Ishikawa (cell line): ENCODE data around the gene MILR1.

Experiments
- CREB1 ChIP-seq: IDR thresholded peaks from 2 replicates; pipeline ENCODE4 v1.6.1; 2012; ENCODE audit warnings: low read depth
- RAD21 ChIP-seq: IDR thresholded peaks from 2 replicates; pipeline ENCODE4 v1.6.1; 2012; ENCODE audit warnings: low read depth
- TAF1 ChIP-seq: IDR thresholded peaks from 2 replicates; pipeline ENCODE4 v1.6.1; 2012; ENCODE audit warnings: low read depth, mild to moderate bottlenecking
- YY1 ChIP-seq: IDR thresholded peaks from 2 replicates; pipeline ENCODE4 v1.6.1; 2012; ENCODE audit warnings: low read depth
- TF ChIP-seq, protein P1 (sequence below): IDR thresholded peaks from 2 replicates; pipeline ENCODE4 v1.6.1; 2012
- TF ChIP-seq, protein P2 (sequence below): IDR thresholded peaks from 2 replicates; pipeline ENCODE4 v1.6.1; 2012; ENCODE audit warnings: low read depth, mild to moderate bottlenecking

DNA sequence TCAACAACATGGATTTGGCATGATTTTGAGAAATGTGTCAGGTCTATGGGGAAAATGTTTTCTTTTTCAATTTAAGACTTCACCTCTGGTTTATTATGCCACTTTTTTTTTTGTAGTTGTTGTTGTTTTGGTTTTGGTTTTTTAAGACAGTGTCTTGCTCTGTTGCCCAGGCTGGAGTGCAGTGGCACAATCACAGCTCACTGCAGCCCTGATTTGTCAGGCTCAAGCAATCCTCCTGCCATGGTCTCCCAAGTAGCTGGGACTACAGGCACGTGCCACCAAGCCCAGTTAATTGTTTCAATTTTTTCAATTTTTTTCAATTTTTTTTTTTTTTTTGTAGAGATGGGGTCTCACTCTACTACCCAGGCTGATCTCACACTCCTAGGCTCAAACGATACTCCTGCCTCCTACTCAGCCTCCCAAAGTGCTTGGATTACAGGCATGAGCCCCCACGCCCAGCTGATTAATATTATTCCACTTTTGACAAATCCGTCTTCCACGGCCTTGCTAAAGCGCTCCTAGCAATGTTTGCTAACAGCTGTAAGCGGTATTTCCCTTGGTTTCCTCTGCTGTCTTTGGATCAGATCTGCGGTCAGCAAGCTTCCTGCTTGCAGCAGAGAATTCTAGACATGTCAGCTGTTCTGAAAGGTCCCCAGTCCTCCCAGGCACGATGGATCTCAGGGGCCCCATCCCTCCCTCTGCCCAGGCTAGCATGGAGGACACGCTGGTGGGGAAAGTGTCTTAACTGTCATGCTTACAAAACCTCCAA is 7.0 kb upstream of the MILR1 start:
- TF ChIP-seq, protein P1, sequence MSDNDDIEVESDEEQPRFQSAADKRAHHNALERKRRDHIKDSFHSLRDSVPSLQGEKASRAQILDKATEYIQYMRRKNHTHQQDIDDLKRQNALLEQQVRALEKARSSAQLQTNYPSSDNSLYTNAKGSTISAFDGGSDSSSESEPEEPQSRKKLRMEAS = no peak
- TF ChIP-seq YY1 (no peak), CREB1 (no peak), TAF1 (no peak), RAD21 (no peak)
- TF ChIP-seq, protein P2, sequence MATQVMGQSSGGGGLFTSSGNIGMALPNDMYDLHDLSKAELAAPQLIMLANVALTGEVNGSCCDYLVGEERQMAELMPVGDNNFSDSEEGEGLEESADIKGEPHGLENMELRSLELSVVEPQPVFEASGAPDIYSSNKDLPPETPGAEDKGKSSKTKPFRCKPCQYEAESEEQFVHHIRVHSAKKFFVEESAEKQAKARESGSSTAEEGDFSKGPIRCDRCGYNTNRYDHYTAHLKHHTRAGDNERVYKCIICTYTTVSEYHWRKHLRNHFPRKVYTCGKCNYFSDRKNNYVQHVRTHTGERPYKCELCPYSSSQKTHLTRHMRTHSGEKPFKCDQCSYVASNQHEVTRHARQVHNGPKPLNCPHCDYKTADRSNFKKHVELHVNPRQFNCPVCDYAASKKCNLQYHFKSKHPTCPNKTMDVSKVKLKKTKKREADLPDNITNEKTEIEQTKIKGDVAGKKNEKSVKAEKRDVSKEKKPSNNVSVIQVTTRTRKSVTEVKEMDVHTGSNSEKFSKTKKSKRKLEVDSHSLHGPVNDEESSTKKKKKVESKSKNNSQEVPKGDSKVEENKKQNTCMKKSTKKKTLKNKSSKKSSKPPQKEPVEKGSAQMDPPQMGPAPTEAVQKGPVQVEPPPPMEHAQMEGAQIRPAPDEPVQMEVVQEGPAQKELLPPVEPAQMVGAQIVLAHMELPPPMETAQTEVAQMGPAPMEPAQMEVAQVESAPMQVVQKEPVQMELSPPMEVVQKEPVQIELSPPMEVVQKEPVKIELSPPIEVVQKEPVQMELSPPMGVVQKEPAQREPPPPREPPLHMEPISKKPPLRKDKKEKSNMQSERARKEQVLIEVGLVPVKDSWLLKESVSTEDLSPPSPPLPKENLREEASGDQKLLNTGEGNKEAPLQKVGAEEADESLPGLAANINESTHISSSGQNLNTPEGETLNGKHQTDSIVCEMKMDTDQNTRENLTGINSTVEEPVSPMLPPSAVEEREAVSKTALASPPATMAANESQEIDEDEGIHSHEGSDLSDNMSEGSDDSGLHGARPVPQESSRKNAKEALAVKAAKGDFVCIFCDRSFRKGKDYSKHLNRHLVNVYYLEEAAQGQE = no peak
